ENCODE data around the gene C2CD4B.

The C2CD4B gene

DNA sequence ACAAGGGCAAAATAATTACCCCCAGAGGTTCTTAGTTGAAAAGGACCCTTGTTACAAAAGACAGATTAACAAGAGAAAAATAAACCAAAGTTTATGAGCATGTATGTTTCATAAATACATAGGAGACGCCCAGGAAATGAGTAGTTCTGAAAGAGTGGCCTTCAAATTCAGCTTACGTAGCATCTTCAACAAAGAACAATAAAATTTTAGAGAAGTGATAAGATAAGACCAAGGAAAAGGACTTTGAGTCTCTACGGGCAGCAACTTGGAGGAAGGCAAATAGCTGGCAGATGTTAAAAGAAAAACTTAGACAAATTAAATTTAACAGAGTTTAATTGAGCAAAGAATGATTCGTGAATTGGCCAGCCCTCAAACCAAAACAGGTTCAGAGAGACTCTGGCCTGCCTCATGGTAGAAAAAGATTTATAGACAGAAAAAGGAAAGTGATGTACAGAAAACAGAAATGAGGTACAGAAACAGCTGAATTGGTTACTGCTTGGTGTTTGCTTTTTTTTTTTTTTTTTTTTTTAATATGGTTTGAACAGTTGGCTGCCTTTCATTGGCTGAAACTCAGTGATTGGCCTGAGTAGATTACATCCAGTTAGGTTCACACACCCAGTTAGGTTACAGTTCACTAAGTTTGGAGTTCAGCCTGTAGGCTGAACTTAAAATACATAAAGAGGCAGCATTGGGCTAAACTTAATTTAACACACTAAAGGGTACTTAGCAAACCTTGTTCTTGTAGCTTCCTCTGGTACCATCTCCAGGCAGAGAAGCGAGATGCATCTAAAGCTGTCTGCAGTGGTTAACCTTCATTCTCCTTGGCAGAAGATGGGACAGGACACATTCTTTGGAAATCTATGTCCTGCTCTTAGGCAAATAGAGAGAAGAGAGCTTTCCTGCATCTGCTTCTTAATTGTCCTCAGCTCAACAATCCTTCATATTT lies 23.2 kb downstream of the C2CD4B start:
- no peak overlapping the region for H3K4me3 ChIP-seq (ENCODE audit: low read depth, low read length)
- POLR2A ChIA-PET: interaction anchor here (0.7 kb wide), 1 partner anchor 8 kb away, joined by 4 read pairs; no protein-coding TSS in a partner anchor
- no peaks in the 10 kb centered on the region for H3K9me3 ChIP-seq (ENCODE audit: control insufficient read depth, insufficient read depth, low read depth, low read length)
- H3K36me3 ChIP-seq (ENCODE audit: control insufficient read depth in 2 of 2, insufficient read depth in 1 of 2, low read length in 2 of 2): no peaks in the 10 kb centered on the region
- H3K4me1 ChIP-seq (ENCODE audit: control insufficient read depth, insufficient read depth, low read length): peaks cover 10% of the 10 kb centered on the region
- peak; percentile 71 for TF ChIP-seq ZXDB (tag by site-specific recombination; IDR thresholded peaks at IDR 0.05)
- TF ChIP-seq, protein P1, sequence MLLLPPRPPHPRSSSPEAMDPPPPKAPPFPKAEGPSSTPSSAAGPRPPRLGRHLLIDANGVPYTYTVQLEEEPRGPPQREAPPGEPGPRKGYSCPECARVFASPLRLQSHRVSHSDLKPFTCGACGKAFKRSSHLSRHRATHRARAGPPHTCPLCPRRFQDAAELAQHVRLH (tag by site-specific recombination; IDR thresholded peaks at IDR 0.05): 0 out of 2 replicates have a peak, but pooled peaks have one; percentile 10
- peak; percentile 48; the same call in 1 of the 2 replicates for TF ChIP-seq ZNF843 (tag by site-specific recombination; IDR thresholded peaks at IDR 0.05)
- TF ChIP-seq, protein P2, sequence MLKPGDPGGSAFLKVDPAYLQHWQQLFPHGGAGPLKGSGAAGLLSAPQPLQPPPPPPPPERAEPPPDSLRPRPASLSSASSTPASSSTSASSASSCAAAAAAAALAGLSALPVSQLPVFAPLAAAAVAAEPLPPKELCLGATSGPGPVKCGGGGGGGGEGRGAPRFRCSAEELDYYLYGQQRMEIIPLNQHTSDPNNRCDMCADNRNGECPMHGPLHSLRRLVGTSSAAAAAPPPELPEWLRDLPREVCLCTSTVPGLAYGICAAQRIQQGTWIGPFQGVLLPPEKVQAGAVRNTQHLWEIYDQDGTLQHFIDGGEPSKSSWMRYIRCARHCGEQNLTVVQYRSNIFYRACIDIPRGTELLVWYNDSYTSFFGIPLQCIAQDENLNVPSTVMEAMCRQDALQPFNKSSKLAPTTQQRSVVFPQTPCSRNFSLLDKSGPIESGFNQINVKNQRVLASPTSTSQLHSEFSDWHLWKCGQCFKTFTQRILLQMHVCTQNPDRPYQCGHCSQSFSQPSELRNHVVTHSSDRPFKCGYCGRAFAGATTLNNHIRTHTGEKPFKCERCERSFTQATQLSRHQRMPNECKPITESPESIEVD (tag by site-specific recombination; IDR thresholded peaks at IDR 0.05): peak; percentile 82
- TF ChIP-seq FEZF1 (tag by site-specific recombination; IDR thresholded peaks at IDR 0.05): peak; percentile 26; the same call in 1 of the 2 replicates
- no peak for TF ChIP-seq ZNF10 (tag by site-specific recombination; IDR thresholded peaks at IDR 0.05)
- TF ChIP-seq ZNF629 (tag by site-specific recombination; IDR thresholded peaks at IDR 0.05): peak; percentile 38; the same call in 1 of the 2 replicates
- TF ChIP-seq OSR2 (tag by site-specific recombination; IDR thresholded peaks at IDR 0.05): 0 out of 2 replicates have a peak, but pooled peaks have one; percentile 38
- TF ChIP-seq, protein P3, sequence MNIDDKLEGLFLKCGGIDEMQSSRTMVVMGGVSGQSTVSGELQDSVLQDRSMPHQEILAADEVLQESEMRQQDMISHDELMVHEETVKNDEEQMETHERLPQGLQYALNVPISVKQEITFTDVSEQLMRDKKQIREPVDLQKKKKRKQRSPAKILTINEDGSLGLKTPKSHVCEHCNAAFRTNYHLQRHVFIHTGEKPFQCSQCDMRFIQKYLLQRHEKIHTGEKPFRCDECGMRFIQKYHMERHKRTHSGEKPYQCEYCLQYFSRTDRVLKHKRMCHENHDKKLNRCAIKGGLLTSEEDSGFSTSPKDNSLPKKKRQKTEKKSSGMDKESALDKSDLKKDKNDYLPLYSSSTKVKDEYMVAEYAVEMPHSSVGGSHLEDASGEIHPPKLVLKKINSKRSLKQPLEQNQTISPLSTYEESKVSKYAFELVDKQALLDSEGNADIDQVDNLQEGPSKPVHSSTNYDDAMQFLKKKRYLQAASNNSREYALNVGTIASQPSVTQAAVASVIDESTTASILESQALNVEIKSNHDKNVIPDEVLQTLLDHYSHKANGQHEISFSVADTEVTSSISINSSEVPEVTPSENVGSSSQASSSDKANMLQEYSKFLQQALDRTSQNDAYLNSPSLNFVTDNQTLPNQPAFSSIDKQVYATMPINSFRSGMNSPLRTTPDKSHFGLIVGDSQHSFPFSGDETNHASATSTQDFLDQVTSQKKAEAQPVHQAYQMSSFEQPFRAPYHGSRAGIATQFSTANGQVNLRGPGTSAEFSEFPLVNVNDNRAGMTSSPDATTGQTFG (tag by site-specific recombination; IDR thresholded peaks at IDR 0.05; ENCODE audit: borderline replicate concordance): no peak
- TF ChIP-seq SP7 (tag by site-specific recombination; IDR thresholded peaks at IDR 0.05): 0 out of 2 replicates have a peak, but pooled peaks have one; percentile 35
- H3K27ac ChIP-seq (ENCODE audit: extremely low read depth, low read depth, low read length): peak overlapping the region; percentile 37; the same call in 1 of the 2 replicates
- CTCF ChIA-PET: interaction anchor here (0.7 to 1.2 kb wide), 2 partner anchors 17 to 112 kb away, joined by 3 to 4 read pairs; no protein-coding TSS in a partner anchor

DNA sequence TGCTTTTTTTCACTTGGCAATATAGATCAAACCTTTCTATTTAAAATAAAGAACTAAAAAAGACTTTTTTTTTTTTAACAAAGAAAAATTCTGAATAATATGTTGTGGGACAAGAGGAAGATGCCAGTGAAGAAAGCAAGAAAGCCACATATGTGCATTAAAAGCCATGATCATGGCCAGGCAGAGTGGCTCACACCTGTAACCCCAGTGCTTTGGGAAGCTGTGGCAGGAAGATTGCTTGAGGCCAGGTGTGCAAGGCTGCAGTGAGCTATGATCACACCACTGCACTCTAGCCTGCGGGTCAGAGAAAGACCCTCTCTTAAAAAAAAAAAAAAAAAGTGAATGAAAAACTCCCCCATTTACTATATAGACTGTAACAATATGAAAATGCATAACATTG lies 23.9 kb downstream of the C2CD4B start:
- no peak overlapping the region for H3K27ac ChIP-seq (ENCODE audit: extremely low read depth, low read depth, low read length)
- no peak overlapping the region for H3K4me3 ChIP-seq (ENCODE audit: low read depth, low read length)
- TF ChIP-seq, protein P4, sequence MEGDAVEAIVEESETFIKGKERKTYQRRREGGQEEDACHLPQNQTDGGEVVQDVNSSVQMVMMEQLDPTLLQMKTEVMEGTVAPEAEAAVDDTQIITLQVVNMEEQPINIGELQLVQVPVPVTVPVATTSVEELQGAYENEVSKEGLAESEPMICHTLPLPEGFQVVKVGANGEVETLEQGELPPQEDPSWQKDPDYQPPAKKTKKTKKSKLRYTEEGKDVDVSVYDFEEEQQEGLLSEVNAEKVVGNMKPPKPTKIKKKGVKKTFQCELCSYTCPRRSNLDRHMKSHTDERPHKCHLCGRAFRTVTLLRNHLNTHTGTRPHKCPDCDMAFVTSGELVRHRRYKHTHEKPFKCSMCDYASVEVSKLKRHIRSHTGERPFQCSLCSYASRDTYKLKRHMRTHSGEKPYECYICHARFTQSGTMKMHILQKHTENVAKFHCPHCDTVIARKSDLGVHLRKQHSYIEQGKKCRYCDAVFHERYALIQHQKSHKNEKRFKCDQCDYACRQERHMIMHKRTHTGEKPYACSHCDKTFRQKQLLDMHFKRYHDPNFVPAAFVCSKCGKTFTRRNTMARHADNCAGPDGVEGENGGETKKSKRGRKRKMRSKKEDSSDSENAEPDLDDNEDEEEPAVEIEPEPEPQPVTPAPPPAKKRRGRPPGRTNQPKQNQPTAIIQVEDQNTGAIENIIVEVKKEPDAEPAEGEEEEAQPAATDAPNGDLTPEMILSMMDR (tag by site-specific recombination; IDR thresholded peaks at IDR 0.05): no peak
- TF ChIP-seq, protein P5, sequence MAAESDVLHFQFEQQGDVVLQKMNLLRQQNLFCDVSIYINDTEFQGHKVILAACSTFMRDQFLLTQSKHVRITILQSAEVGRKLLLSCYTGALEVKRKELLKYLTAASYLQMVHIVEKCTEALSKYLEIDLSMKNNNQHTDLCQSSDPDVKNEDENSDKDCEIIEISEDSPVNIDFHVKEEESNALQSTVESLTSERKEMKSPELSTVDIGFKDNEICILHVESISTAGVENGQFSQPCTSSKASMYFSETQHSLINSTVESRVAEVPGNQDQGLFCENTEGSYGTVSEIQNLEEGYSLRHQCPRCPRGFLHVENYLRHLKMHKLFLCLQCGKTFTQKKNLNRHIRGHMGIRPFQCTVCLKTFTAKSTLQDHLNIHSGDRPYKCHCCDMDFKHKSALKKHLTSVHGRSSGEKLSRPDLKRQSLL (tag by site-specific recombination; IDR thresholded peaks at IDR 0.05): no peak
- TF ChIP-seq, protein P6, sequence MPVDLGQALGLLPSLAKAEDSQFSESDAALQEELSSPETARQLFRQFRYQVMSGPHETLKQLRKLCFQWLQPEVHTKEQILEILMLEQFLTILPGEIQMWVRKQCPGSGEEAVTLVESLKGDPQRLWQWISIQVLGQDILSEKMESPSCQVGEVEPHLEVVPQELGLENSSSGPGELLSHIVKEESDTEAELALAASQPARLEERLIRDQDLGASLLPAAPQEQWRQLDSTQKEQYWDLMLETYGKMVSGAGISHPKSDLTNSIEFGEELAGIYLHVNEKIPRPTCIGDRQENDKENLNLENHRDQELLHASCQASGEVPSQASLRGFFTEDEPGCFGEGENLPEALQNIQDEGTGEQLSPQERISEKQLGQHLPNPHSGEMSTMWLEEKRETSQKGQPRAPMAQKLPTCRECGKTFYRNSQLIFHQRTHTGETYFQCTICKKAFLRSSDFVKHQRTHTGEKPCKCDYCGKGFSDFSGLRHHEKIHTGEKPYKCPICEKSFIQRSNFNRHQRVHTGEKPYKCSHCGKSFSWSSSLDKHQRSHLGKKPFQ (tag by site-specific recombination; IDR thresholded peaks at IDR 0.05): 0 out of 2 replicates have a peak, but pooled peaks have one; percentile 27
- no peak for TF ChIP-seq ZNF777 (tag by site-specific recombination; IDR thresholded peaks at IDR 0.05; ENCODE audit: borderline replicate concordance)
- no peaks in the 10 kb centered on the region for H3K36me3 ChIP-seq (ENCODE audit: control insufficient read depth in 2 of 2, insufficient read depth in 1 of 2, low read length in 2 of 2)
- peaks cover 11% of the 10 kb centered on the region for H3K4me1 ChIP-seq (ENCODE audit: control insufficient read depth, insufficient read depth, low read length)
- H3K9me3 ChIP-seq (ENCODE audit: control insufficient read depth, insufficient read depth, low read depth, low read length): no peaks in the 10 kb centered on the region
- CTCF ChIA-PET: interaction anchor here (0.7 kb wide), 1 partner anchor 17 kb away, joined by 4 read pairs; no protein-coding TSS in a partner anchor
- POLR2A ChIA-PET: interaction anchor here (0.7 kb wide), 1 partner anchor 9 kb away, joined by 4 read pairs; no protein-coding TSS in a partner anchor

All from HEK293 (cell line).